H9 (cell line): ENCODE results near the gene MST1R. TPM values are rescaled to one million over a fixed set of nuclear protein-coding genes. Genes with fewer than 3 reads are reported as not detected.
A peak's percentile ranks its signal among the peaks of the same experiment; 100 is the strongest.

ENCODE experiments used
- DNase-seq: peaks from one replicate; pipeline ENCODE4 v3.0.0-alpha.2; 2017
- H2AFZ ChIP-seq: one replicate; pipeline ENCODE4 v1.6.1; 2013; ENCODE audit warnings: mild to moderate bottlenecking, low read length, control low read depth, moderate library complexity
- H2AK5ac ChIP-seq: 2 replicates; pipeline ENCODE4 v1.6.1; 2013; ENCODE audit warnings: low read length, control low read depth, mixed read lengths; ENCODE audit not compliant: insufficient read length
- H2BK120ac ChIP-seq: one replicate; pipeline ENCODE4 v1.6.1; 2013; ENCODE audit warnings: low read depth, mild to moderate bottlenecking, low read length, control low read depth, inconsistent platforms; ENCODE audit not compliant: poor library complexity, severe bottlenecking
- H2BK12ac ChIP-seq: 2 replicates; pipeline ENCODE4 v1.6.1; 2013; ENCODE audit warnings: low read length, control low read depth, mixed read lengths, low read depth; ENCODE audit not compliant: insufficient read length
- H2BK15ac ChIP-seq: 2 replicates; pipeline ENCODE4 v1.6.1; 2013; ENCODE audit warnings: low read depth, low read length, control low read depth
- H2BK20ac ChIP-seq: one replicate; pipeline ENCODE4 v1.6.1; 2013; ENCODE audit warnings: low read depth, mild to moderate bottlenecking, low read length, control low read depth, inconsistent platforms; ENCODE audit not compliant: poor library complexity, severe bottlenecking
- H2BK5ac ChIP-seq: 2 replicates; pipeline ENCODE4 v1.6.1; 2013; ENCODE audit warnings: low read length, control low read depth, mixed read lengths; ENCODE audit not compliant: insufficient read length
- H3K14ac ChIP-seq: 2 replicates; pipeline ENCODE4 v1.6.1; 2013; ENCODE audit warnings: low read length, control low read depth; ENCODE audit not compliant: insufficient read depth
- H3K18ac ChIP-seq: 2 replicates; pipeline ENCODE4 v1.6.1; 2013; ENCODE audit warnings: low read depth, mild to moderate bottlenecking, mixed read lengths, low read length, control low read depth; ENCODE audit not compliant: insufficient read length
- H3K23ac ChIP-seq: 2 replicates; pipeline ENCODE4 v1.6.1; 2013; ENCODE audit warnings: low read length, control low read depth, mixed read lengths, low read depth; ENCODE audit not compliant: insufficient read length
- H3K23me2 ChIP-seq: 2 replicates; pipeline ENCODE4 v1.6.1; 2013; ENCODE audit warnings: low read depth, mild to moderate bottlenecking, mixed read lengths, low read length, control low read depth; ENCODE audit not compliant: insufficient read length, poor library complexity, severe bottlenecking
- H3K27ac ChIP-seq: 2 replicates; pipeline ENCODE4 v1.5.1; 2013; ENCODE audit warnings: low read length, control low read depth, mixed read lengths, low read depth; ENCODE audit not compliant: insufficient read length
- H3K27me3 ChIP-seq: 2 replicates; pipeline ENCODE4 v1.6.1; 2013; ENCODE audit warnings: low read length, control low read depth, inconsistent platforms; ENCODE audit not compliant: insufficient read depth
- H3K4ac ChIP-seq: 2 replicates; pipeline ENCODE4 v1.6.1; 2013; ENCODE audit warnings: low read depth, mild to moderate bottlenecking, control low read depth, inconsistent platforms, low read length, moderate library complexity
- H3K4me1 ChIP-seq: 2 replicates; pipeline ENCODE4 v1.6.1; 2013; ENCODE audit warnings: low read length, control low read depth, inconsistent platforms; ENCODE audit not compliant: insufficient read depth
- H3K4me2 ChIP-seq: 2 replicates; pipeline ENCODE4 v1.6.1; 2013; ENCODE audit warnings: low read length, control low read depth, mixed read lengths; ENCODE audit not compliant: insufficient read length, insufficient read depth
- H3K56ac ChIP-seq: 2 replicates; pipeline ENCODE4 v1.6.1; 2013; ENCODE audit warnings: low read depth, mild to moderate bottlenecking, mixed read lengths, low read length, control low read depth; ENCODE audit not compliant: insufficient read length
- H3K79me1 ChIP-seq: 2 replicates; pipeline ENCODE4 v1.6.1; 2013; ENCODE audit warnings: low read depth, mild to moderate bottlenecking, moderate library complexity, low read length, control low read depth, inconsistent platforms; ENCODE audit not compliant: insufficient read depth, poor library complexity, severe bottlenecking
- H3K79me2 ChIP-seq: 2 replicates; pipeline ENCODE4 v1.6.1; 2013; ENCODE audit warnings: low read length, control low read depth, inconsistent platforms; ENCODE audit not compliant: insufficient read depth
- H3K9ac ChIP-seq: 2 replicates; pipeline ENCODE4 v1.6.1; 2013; ENCODE audit warnings: low read length, control low read depth, mixed read lengths; ENCODE audit not compliant: insufficient read length; ENCODE audit errors: extremely low read depth
- H3K9me3 ChIP-seq: one replicate; pipeline ENCODE4 v1.6.1; 2013; ENCODE audit warnings: low read depth, low read length, inconsistent platforms; ENCODE audit not compliant: control insufficient read depth
- H3T11ph ChIP-seq: one replicate; pipeline ENCODE4 v1.6.1; 2013; ENCODE audit warnings: mild to moderate bottlenecking, low read length, control low read depth, inconsistent platforms
- H4K20me1 ChIP-seq: one replicate; pipeline ENCODE4 v1.6.1; 2013; ENCODE audit not compliant: control insufficient read depth, insufficient read length, insufficient read depth
- H4K5ac ChIP-seq: 2 replicates; pipeline ENCODE4 v1.6.1; 2013; ENCODE audit warnings: low read depth, mild to moderate bottlenecking, mixed read lengths, low read length, control low read depth; ENCODE audit not compliant: insufficient read length
- H4K8ac ChIP-seq: replicated peaks from 2 replicates; pipeline ENCODE4 v1.6.1; 2013; ENCODE audit warnings: low read length, control low read depth, mixed read lengths, low read depth; ENCODE audit not compliant: insufficient read length
- H4K91ac ChIP-seq: 2 replicates; pipeline ENCODE4 v1.6.1; 2013; ENCODE audit warnings: low read depth, mild to moderate bottlenecking, moderate library complexity, mixed read lengths, low read length, control low read depth; ENCODE audit not compliant: insufficient read length
- H3K27ac Mint-ChIP-seq, 3 experiments: 2 replicates in 2 of 3; 3 replicates in 1 of 3; pipeline ENCODE4 v1.8.0; 2020 to 2021; ENCODE audit warnings: mixed read lengths in 3 of 3, mild to moderate bottlenecking in 1 of 3, moderate library complexity in 1 of 3
- H3K27me3 Mint-ChIP-seq: 2 replicates; pipeline ENCODE4 v1.8.0; 2021; ENCODE audit warnings: low read depth, mild to moderate bottlenecking, moderate library complexity, mixed read lengths
- H3K36me3 Mint-ChIP-seq, 3 experiments: 2 replicates in 2 of 3; 3 replicates in 1 of 3; pipeline ENCODE4 v1.8.0; 2020 to 2021; ENCODE audit warnings: low read depth in 3 of 3, mixed read lengths in 3 of 3; ENCODE audit not compliant: insufficient read depth in 1 of 3
- H3K4me1 Mint-ChIP-seq, 2 experiments: 2 replicates each; pipeline ENCODE4 v1.8.0; 2020; ENCODE audit warnings: mixed read lengths in 2 of 2
- H3K4me3 Mint-ChIP-seq, 2 experiments: 2 replicates in 1 of 2; 3 replicates in 1 of 2; pipeline ENCODE4 v1.8.0; 2020 to 2021; ENCODE audit warnings: mild to moderate bottlenecking in 2 of 2, mixed read lengths in 2 of 2, moderate library complexity in 1 of 2
- H3K9me3 Mint-ChIP-seq, 2 experiments: 2 replicates in 1 of 2; 3 replicates in 1 of 2; pipeline ENCODE4 v1.8.0; 2020; ENCODE audit warnings: mild to moderate bottlenecking in 2 of 2, mixed read lengths in 2 of 2, moderate library complexity in 1 of 2
- WGBS: extraction: QIAGEN DNeasy Blood & Tissue Kit; methylation state at CpG from one replicate; pipeline ENCODE4 v1.1.7; 2013; ENCODE audit warnings: missing lambda C conversion rate, low lambda C conversion rate, mixed read lengths; ENCODE audit not compliant: insufficient read length; ENCODE audit errors: extremely low coverage; 5-methylcytosine and 5-hydroxymethylcytosine counted together
- total RNA-seq: library from RNA; stranded (reverse); gene quantifications from 2 replicates; pipeline ENCODE4 v1.2.1, GENCODE V29; 2021
- TF ChIP-seq, protein P1 (sequence below): fragments of 200-600 bp; sonication (generic); conservative IDR thresholded peaks from 3 replicates; pipeline ENCODE4 v1.8.0; 2021; ENCODE audit warnings: antibody characterized with exemption, mild to moderate bottlenecking

The MST1R gene
- total RNA-seq, 1 experiment from 2014 or later: 4.9 TPM

DNA sequence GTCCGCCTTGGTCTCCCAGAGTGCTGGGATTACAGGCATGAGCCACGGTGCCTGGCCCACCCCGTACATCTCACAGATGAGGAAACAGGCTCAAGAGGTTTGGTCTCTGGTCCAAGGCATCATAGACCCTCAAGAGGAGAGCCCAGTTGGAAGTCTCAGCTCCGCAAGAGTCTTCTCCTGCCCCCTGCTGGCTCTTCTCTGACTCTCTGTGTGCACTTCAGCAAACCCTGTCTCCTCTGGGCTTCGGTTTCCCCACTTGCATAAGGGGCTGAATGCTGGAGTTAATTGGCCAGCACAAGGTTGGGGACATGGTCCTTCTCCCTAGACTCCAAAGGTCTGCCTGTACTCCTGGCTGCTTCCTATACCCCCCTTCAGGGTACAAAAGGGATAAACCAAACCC lies 3.9 kb downstream of the MST1R start:
- Mint-ChIP-seq H3K36me3 (peaks cover 0 to 5% (median 3%) of the 10 kb centered on the region in 3 experiments; a peak in 3 of 7 replicates), H3K4me3 (no peak overlapping the region), H3K9me3 (no peaks in the 10 kb centered on the region; a peak in 1 of 5 replicates), H3K27ac (no peak overlapping the region), H3K4me1 (peaks cover 8 to 20% of the 10 kb centered on the region in 2 experiments), H3K27me3 (no peaks in the 10 kb centered on the region)
- Histone ChIP-seq H3K14ac (no peak overlapping the region), H3K4me2 (no peak overlapping the region), H3K9ac (no peak overlapping the region), H3K79me1 (no peaks in the 10 kb centered on the region), H2AFZ (no peak overlapping the region), H3K4me1 (no peaks in the 10 kb centered on the region; the same call in 1 of the 2 replicates), H3T11ph (no peak overlapping the region), H3K23me2 (no peaks in the 10 kb centered on the region), H2BK5ac (no peak overlapping the region), H3K23ac (no peak overlapping the region), H2BK15ac (no peak overlapping the region), H3K79me2 (no peaks in the 10 kb centered on the region), H3K18ac (no peak overlapping the region), H4K8ac (no peak overlapping the region), H3K9me3 (no peaks in the 10 kb centered on the region), H4K91ac (no peak overlapping the region), H4K5ac (no peak overlapping the region), H2BK20ac (no peak overlapping the region), H2AK5ac (no peak overlapping the region), H2BK120ac (no peak overlapping the region), H4K20me1 (peaks cover 5% of the 10 kb centered on the region), H2BK12ac (no peak overlapping the region), H3K27ac (no peak overlapping the region), H3K56ac (no peak overlapping the region), H3K27me3 (no peaks in the 10 kb centered on the region), H3K4ac (no peak overlapping the region)
- peak; percentile 75 for DNase-seq
- WGBS: no CpG with 5 or more reads among the region's 5 CpGs
- TF ChIP-seq, protein P1, sequence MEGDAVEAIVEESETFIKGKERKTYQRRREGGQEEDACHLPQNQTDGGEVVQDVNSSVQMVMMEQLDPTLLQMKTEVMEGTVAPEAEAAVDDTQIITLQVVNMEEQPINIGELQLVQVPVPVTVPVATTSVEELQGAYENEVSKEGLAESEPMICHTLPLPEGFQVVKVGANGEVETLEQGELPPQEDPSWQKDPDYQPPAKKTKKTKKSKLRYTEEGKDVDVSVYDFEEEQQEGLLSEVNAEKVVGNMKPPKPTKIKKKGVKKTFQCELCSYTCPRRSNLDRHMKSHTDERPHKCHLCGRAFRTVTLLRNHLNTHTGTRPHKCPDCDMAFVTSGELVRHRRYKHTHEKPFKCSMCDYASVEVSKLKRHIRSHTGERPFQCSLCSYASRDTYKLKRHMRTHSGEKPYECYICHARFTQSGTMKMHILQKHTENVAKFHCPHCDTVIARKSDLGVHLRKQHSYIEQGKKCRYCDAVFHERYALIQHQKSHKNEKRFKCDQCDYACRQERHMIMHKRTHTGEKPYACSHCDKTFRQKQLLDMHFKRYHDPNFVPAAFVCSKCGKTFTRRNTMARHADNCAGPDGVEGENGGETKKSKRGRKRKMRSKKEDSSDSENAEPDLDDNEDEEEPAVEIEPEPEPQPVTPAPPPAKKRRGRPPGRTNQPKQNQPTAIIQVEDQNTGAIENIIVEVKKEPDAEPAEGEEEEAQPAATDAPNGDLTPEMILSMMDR: peak; percentile 67
